LoVo (cell line): Measurements from ENCODE around the gene TSSK3.

Experiments
- DNase-seq: peaks from one replicate; pipeline ENCODE4 v3.0.0-alpha.2; 2016; ENCODE audit warnings: low spot score

The TSSK3 gene

DNA sequence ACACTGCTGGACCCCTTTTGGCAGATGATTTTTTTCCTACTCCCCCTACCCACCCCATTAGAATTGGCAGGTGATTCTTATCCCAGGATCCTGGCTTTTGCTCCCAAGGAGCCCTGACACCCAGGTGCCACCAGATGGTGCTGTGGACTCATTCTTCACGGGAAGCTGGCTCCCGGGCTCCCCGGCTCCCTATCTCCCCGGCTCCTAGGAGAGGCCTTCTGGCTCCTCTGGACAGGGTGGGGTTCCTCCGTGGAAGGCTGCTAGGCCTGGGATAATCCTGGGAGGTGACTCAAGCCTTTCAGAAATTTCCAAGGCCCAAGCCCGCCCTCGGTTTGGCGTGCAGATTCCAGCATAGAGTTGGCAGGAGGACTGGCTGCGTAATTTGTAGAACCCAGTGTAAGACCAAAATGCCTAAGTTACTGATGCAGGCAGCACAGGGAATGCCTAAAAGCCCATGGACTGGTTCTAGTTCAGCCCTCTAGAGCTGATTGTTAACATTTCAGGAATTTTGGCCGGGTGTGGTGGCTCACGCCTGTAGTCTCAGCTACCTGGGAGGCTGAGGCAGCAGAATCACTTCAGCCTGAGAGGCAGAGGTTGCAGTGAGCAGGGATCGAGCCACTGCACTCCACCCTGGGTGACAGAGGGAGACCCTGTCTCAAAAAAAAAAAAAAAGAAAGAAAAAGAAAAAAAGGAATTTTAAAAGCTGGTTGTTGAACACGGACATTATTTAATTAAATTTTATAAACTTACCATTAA lies 38.7 kb downstream of the TSSK3 start:
- peak; percentile 86 for DNase-seq

DNA sequence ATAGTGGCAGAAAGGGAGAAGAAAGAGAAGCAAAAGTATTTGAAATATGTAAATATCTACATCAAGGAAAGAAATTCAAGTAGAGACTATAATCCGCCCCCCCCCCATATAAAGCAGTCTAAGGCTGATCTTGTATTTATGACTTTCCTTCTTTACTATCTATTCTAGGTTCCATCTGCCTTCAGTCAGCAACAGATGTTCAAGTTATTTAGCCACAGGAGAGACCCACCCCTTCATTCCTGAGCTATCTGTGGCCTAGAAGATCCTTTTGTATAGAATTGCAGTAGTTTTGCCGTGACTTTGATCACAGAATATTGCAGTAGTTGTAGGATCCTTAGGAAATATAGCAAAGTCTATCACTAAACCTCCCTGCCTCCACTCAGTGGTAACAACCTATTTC lies 42.6 kb downstream of the TSSK3 start:
- no peak for DNase-seq

DNA sequence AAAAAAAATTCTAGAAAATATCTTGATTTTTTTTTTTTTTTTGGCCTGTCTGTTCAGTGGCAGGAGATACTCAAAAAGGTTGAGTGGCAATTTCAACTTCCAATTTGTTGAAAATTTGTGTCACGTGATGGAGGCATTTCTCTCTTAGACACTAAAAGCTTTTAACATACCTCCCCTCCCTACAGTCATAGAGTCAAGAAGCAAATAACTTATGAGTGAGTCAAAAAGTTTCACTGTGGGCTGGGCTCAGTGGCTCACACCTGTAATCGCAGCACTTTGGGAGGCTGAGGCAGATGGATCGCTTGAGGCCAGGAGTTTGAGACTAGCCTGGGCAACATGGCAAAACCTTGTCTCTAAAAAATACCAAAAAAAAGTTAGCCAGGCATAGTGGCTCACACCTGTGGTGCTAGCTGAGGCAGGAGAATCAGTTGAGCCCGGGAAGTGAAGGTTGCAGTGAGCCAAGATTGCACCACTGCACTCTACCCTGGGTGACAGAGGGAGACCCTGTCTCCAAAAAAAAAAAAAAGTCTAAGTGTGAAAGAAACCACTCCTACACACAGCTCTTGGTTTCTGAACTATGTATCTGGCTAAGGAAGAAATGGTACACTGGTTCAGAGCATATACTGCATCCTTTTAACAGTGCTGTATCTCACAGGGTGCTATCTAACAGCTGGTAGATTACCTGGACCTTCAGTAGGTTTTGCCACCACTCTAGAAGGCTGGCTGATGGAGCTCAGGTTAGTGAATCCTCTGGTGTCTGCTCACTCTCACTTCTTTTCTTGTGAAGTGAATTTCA lies 43.5 kb downstream of the TSSK3 start:
- no peak for DNase-seq

DNA sequence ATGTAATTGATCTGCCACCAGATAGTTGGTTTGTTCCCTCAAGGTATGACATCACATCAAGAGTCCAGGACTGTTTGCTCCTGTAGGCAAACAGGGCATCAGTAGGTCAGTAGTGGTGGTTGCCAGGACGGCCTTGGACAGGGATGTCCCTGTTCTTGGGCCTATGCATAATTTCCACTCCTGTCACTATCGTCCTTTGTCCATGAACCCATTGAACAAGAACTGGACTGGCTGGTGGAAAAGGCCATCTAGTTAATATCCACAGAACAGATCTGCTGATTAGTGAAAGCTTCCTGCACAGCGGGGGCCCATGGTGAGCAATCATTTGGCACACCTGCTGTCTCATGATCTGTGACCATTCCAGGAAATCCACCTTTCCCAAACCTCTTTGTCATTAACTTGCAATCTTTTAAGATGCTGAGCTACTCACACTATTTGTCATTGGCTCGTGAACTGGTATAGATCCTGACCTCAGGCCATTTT lies 44.3 kb downstream of the TSSK3 start:
- peak; percentile 38 for DNase-seq

DNA sequence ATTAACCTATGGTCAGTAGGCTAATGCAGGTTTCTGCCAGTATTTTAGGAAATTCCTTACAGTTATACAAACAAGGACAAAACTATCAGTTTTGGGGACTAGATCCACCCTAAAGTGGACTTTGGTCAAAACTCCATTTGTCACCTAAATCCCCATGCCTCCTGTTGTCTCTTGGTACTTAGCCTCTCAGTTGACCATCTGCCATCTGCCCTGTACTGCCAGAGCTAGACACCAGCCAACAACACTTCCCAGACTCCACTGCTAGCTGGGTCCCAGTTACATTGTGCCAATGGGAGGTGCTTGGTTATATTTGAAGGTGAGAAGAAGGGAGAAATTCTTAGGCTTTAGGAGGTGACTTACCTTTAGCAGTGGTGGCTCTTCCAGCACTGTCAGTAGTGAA lies 48.9 kb downstream of the TSSK3 start:
- no peak for DNase-seq

DNA sequence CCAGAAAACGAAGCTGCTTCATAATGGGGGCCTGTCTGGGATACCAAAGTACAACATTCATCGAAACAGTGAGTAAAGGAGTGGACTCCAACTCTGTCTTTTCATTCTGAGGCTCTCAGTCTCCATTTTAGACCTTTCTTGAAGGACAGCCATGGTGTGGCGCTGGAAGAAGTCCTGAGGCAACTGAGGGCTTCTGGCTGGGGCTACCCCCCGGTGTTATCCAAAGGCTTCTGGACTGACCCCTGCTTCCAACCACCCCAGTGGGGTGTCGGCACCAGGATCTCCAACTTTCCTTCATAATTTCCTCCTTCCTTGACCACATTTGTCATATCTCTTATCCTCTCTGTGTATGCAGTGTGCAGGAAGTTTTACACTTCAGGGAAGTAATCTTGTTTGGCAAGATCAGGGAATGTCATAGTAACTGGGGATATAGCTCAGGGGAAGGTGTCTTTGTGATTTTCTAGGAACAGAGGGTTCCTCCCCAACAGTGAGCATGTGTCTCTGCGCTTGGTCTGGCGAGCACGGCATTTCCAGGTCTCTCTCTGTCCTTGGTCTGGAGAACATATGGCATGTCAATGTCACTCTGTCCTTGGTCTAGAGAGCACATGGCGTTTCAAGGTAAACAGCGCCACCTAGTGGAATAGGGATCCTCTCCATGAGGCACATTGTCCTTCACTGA lies 51.3 kb downstream of the TSSK3 start:
- DNase-seq = no peak
